SJSA1 (cell line): ENCODE results near the gene TMEM82. TPM values are rescaled to one million over a fixed set of nuclear protein-coding genes. Genes with fewer than 3 reads are reported as not detected.

ENCODE experiments used
- DNase-seq, 2 experiments: peaks; one replicate each; pipeline ENCODE4 v3.0.0-alpha.2; 2015 to 2020; ENCODE audit warnings: low spot score in 2 of 2, low read depth in 1 of 2
- H3K27ac ChIP-seq: fragments of 250-450 bp; sonication (Bioruptor Pico); 2 replicates; pipeline ENCODE4 v1.5.1; 2020; ENCODE audit warnings: mild to moderate bottlenecking, moderate library complexity
- H3K27me3 ChIP-seq: fragments of 250-450 bp; sonication (Bioruptor Pico); replicated peaks from 2 replicates; pipeline ENCODE4 v1.5.1; 2020; ENCODE audit warnings: mild to moderate bottlenecking, moderate library complexity
- H3K36me3 ChIP-seq: fragments of 250-450 bp; sonication (Bioruptor Pico); 2 replicates; pipeline ENCODE4 v1.5.1; 2020; ENCODE audit warnings: mild to moderate bottlenecking
- H3K4me1 ChIP-seq: fragments of 250-450 bp; sonication (Bioruptor Pico); replicated peaks from 2 replicates; pipeline ENCODE4 v1.6.1; 2021; ENCODE audit warnings: mild to moderate bottlenecking
- H3K4me3 ChIP-seq: fragments of 250-450 bp; sonication (Bioruptor Pico); 2 replicates; pipeline ENCODE4 v1.5.1; 2020; ENCODE audit warnings: mild to moderate bottlenecking
- H3K9me3 ChIP-seq: fragments of 250-450 bp; sonication (Bioruptor Pico); replicated peaks from 2 replicates; pipeline ENCODE4 v1.5.1; 2020; ENCODE audit warnings: mild to moderate bottlenecking
- total RNA-seq: library from RNA; depleted of rRNA; stranded (reverse); fragments of >200 nt; shearing (Covaris generic); gene quantifications from 2 replicates; pipeline ENCODE4 v1.2.3, GENCODE V29; 2014

Gene TMEM82
- total RNA-seq, 1 experiment from 2014 or later: not detected

- H3K27ac ChIP-seq: no peak overlapping the region
- H3K36me3 ChIP-seq: peaks cover 83% of the 10 kb centered on the region
- no peaks in the 10 kb centered on the region for H3K4me1 ChIP-seq
- H3K9me3 ChIP-seq: no peaks in the 10 kb centered on the region
- DNase-seq: no peak
- no peaks in the 10 kb centered on the region for H3K27me3 ChIP-seq
- no peak overlapping the region for H3K4me3 ChIP-seq
These were observed 15.8 kb upstream of the TMEM82 start for GRCh38 chr1:15726508-15726907.

GRCh38 chr1:15727021-15727420, 15.3 kb upstream of the TMEM82 start:
- Histone ChIP-seq H3K36me3 (peaks cover 85% of the 10 kb centered on the region), H3K27ac (no peak overlapping the region), H3K27me3 (no peaks in the 10 kb centered on the region), H3K9me3 (no peaks in the 10 kb centered on the region), H3K4me1 (no peaks in the 10 kb centered on the region), H3K4me3 (no peak overlapping the region)
- DNase-seq: no peak

- H3K27me3 ChIP-seq: no peaks in the 10 kb centered on the region
- no peak overlapping the region for H3K4me3 ChIP-seq
- no peaks in the 10 kb centered on the region for H3K9me3 ChIP-seq
- H3K4me1 ChIP-seq: no peaks in the 10 kb centered on the region
- DNase-seq: no peak
- H3K36me3 ChIP-seq: peaks cover 86% of the 10 kb centered on the region
- H3K27ac ChIP-seq: no peak overlapping the region
These were observed 14.9 kb upstream of the TMEM82 start for GRCh38 chr1:15727424-15727823.

- Histone ChIP-seq H3K36me3 (peaks cover 85% of the 10 kb centered on the region), H3K4me1 (no peaks in the 10 kb centered on the region), H3K27ac (no peak overlapping the region), H3K9me3 (no peaks in the 10 kb centered on the region), H3K27me3 (no peaks in the 10 kb centered on the region), H3K4me3 (no peak overlapping the region)
- no peak for DNase-seq
These were observed 14.3 kb upstream of the TMEM82 start for GRCh38 chr1:15727866-15728534.

DNA sequence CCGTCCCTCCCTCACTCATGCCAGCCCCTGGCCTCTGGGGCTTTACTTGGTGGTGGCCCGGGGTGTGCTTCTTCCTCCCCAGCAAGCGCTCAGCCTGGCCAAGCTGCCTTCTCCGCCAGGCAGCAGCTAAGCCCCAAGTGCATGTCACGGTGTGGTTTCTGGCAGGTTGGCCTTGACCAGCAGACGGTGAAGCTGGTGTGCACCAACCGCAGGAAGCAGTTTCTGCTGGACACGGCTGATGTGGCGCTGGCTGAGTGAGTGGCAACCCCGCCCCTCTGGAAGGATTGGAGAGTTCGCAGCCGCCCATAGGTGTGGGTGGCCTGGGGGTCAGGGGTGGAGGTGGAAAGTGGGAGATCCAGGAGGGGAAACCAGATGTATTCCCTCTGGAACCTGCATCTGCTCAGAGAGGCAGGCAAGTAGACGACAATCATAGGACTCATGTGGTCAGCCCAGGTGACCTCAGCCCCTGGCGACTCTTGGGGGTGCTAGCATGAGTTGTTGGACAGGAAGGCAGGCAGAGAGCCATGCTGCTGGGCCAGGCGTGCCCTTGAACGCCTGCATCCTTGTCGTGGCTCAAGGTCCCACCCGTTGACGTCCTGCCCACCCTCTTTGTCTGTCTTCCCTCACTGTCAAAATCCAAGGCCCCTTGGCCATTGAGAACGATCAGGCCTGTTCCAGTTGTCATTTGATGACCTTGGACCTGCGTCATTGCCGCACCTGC, 13.2 kb upstream of the TMEM82 start:
- no peak for DNase-seq
- H3K4me1 ChIP-seq: no peaks in the 10 kb centered on the region
- H3K27me3 ChIP-seq: no peaks in the 10 kb centered on the region
- no peaks in the 10 kb centered on the region for H3K9me3 ChIP-seq
- no peak overlapping the region for H3K4me3 ChIP-seq
- peaks cover 87% of the 10 kb centered on the region for H3K36me3 ChIP-seq
- H3K27ac ChIP-seq: no peak overlapping the region

DNA sequence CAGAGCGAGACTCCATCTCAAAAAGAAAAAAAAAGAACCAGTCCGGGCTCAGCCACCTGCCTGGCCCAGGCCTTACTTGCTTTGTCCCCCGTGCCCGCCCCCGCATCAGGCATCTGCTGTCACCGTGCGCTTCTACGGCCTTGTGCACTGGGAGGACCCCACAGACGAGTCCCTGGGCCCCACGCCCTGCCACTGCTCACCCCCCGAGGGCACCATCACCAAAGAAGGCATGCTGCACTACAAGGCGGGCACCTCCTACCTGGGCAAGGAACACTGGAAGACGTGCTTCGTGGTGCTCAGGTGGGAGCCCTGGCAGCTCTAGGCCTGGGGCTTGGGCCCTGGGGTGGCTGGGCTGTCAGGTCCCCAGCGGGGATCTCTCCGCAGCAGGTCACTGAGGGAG, 11.9 kb upstream of the TMEM82 start:
- no peaks in the 10 kb centered on the region for H3K27me3 ChIP-seq
- no peaks in the 10 kb centered on the region for H3K9me3 ChIP-seq
- no peak for DNase-seq
- peaks cover 87% of the 10 kb centered on the region for H3K36me3 ChIP-seq
- no peak overlapping the region for H3K27ac ChIP-seq
- H3K4me1 ChIP-seq: no peaks in the 10 kb centered on the region
- H3K4me3 ChIP-seq: no peak overlapping the region

DNA sequence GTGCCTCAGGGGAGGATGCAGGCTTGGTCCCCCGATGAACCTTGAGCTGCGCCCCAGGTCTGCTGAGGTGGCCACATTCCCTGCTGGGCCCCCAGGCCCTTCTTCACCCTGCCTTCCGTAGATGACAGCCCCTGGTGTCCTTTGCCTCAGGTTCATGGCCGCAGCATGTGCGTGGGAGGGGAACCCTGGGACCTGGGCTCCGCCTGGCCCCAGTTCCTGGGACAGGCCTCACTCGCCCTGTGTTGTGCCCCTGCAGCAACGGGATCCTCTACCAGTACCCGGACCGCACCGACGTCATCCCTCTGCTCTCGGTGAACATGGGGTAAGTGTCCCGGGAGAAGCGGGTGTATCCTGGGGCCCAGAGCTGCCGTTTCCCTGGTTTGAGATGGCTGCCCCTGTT, 11.4 kb upstream of the TMEM82 start:
- H3K27me3 ChIP-seq: no peaks in the 10 kb centered on the region
- H3K27ac ChIP-seq: no peak overlapping the region

DNA sequence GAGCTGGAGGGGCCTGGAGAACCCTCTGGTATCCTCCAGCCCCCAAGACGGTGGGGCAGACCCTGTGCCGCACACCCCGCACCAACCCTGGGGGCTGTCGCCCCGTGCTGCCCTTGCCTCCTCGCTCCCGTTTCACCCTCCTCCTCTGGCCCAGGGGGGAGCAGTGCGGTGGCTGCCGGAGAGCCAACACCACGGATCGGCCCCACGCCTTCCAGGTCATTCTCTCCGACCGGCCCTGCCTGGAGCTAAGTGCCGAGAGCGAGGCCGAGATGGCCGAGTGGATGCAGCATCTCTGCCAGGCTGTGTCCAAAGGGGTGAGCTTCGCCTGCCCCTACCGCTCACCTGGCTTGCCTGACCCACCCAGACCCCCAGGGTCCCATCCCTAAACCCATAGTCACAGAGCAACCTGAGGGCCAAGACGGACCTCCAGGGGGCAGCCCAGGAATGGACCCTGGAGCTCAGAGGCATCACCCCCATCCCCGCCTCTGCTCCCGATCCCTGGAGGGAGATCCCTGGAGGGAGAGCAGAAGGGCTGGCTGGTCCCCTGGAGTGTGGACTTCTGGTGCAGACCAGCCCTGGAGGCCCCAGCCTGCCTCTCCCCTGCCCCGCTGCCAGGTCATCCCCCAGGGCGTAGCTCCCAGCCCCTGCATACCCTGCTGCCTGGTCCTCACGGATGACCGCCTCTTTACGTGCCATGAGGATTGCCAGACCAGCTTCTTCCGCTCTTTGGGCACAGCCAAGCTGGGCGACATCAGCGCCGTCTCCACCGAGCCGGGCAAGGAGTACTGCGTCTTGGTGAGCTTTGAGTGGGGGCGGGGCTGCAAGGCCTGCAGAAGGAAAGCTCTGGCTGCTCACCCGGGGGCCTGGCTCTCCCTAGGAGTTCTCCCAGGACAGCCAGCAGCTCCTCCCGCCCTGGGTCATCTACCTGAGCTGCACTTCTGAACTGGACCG, 10.3 kb upstream of the TMEM82 start:
- DNase-seq: no peak
- Histone ChIP-seq H3K36me3 (peaks cover 71% of the 10 kb centered on the region), H3K4me3 (no peak overlapping the region), H3K27me3 (no peaks in the 10 kb centered on the region), H3K27ac (no peak overlapping the region), H3K4me1 (no peaks in the 10 kb centered on the region), H3K9me3 (no peaks in the 10 kb centered on the region)

More for the DNA sequence above, 11.4 kb upstream of the TMEM82 start:
- Histone ChIP-seq H3K4me1 (no peaks in the 10 kb centered on the region), H3K36me3 (peaks cover 82% of the 10 kb centered on the region), H3K4me3 (no peak overlapping the region), H3K9me3 (no peaks in the 10 kb centered on the region)
- no peak for DNase-seq

GRCh38 chr1:15732686-15733081, 9.6 kb upstream of the TMEM82 start:
- Histone ChIP-seq H3K4me1 (no peaks in the 10 kb centered on the region), H3K27ac (no peak overlapping the region), H3K9me3 (no peaks in the 10 kb centered on the region), H3K36me3 (peaks cover 65% of the 10 kb centered on the region), H3K4me3 (no peak overlapping the region), H3K27me3 (no peaks in the 10 kb centered on the region)
- DNase-seq: no peak

- no peak for DNase-seq
- Histone ChIP-seq H3K4me3 (no peak overlapping the region), H3K27me3 (no peaks in the 10 kb centered on the region), H3K4me1 (no peaks in the 10 kb centered on the region), H3K27ac (no peak overlapping the region), H3K36me3 (peaks cover 59% of the 10 kb centered on the region), H3K9me3 (no peaks in the 10 kb centered on the region)
These were observed 9.0 kb upstream of the TMEM82 start for GRCh38 chr1:15733218-15733725.

GRCh38 chr1:15733726-15734226, 8.5 kb upstream of the TMEM82 start:
- Histone ChIP-seq H3K4me1 (no peaks in the 10 kb centered on the region), H3K27ac (no peak overlapping the region), H3K36me3 (peaks cover 54% of the 10 kb centered on the region), H3K4me3 (no peak overlapping the region), H3K9me3 (no peaks in the 10 kb centered on the region), H3K27me3 (no peaks in the 10 kb centered on the region)
- no peak for DNase-seq

- no peaks in the 10 kb centered on the region for H3K27me3 ChIP-seq
- H3K4me3 ChIP-seq: no peak overlapping the region
- H3K27ac ChIP-seq: no peak overlapping the region
- no peak for DNase-seq
- H3K4me1 ChIP-seq: no peaks in the 10 kb centered on the region
- peaks cover 48% of the 10 kb centered on the region for H3K36me3 ChIP-seq
- H3K9me3 ChIP-seq: no peaks in the 10 kb centered on the region
These were observed 8.0 kb upstream of the TMEM82 start for GRCh38 chr1:15734296-15734695.

DNA sequence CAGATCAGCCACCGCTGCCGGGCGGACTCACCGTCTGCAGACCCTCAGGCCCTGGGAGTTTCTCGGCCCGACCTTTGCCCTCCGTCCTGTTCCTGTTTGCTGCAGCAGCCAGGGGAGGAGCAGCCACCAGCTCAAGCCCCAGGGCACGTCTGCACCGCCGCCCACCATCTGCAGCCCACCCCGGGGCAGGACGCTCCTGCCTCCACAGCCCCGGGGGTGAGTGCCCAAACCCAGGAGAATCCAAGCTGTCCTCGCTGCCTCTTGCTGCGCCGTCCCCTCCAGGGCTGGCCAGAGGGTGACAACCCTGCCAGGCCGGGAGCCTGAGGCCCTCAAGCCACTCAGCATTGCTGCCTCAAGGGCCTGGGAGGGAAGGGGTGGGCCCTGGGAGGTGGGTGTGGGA, 7.4 kb upstream of the TMEM82 start:
- Histone ChIP-seq H3K4me1 (no peaks in the 10 kb centered on the region), H3K9me3 (no peaks in the 10 kb centered on the region), H3K4me3 (no peak overlapping the region), H3K27me3 (no peaks in the 10 kb centered on the region), H3K36me3 (peaks cover 44% of the 10 kb centered on the region), H3K27ac (no peak overlapping the region)
- DNase-seq: no peak
